Activated CD8-positive, alpha-beta T cell treated with anti-CD3 and anti-CD28 coated beads for 36 hours (primary cell): ENCODE results near the gene CGB3. TPM values are rescaled to one million over a fixed set of nuclear protein-coding genes. Genes with fewer than 3 reads are reported as not detected.

Experiments used
- ATAC-seq: fragments of 200-7000 bp; cut with Tn5 transposase; one replicate; pipeline ENCODE4 v1.10.0; 2021; ENCODE audit warnings: mild to moderate bottlenecking, moderate library complexity
- CTCF ChIA-PET: fragments of 350-600 bp; sonication (Branson Sonifier 250); formaldehyde crosslinking; loops from one replicate; lab custom pipeline; 2021; ENCODE audit warnings: antibody characterized with exemption; lab: Charles Lee
- POLR2A ChIA-PET: fragments of 350-600 bp; sonication (Branson Sonifier 250); formaldehyde crosslinking; loops from one replicate; lab custom pipeline; 2021; ENCODE audit warnings: antibody characterized with exemption; lab: Charles Lee
- DNase-seq: peaks from one replicate; pipeline ENCODE4 v3.0.0-alpha.2; 2020
- H3K27ac Mint-ChIP-seq: one replicate; pipeline ENCODE4 v1.8.0; 2021; ENCODE audit warnings: mild to moderate bottlenecking, mixed read lengths
- H3K27me3 Mint-ChIP-seq: one replicate; pipeline ENCODE4 v1.8.0; 2021; ENCODE audit warnings: mixed read lengths
- H3K36me3 Mint-ChIP-seq: one replicate; pipeline ENCODE4 v1.8.0; 2021; ENCODE audit warnings: low read depth, mixed read lengths
- H3K4me1 Mint-ChIP-seq: one replicate; pipeline ENCODE4 v1.8.0; 2021; ENCODE audit warnings: low read depth, mixed read lengths
- H3K4me3 Mint-ChIP-seq: one replicate; pipeline ENCODE4 v1.8.0; 2021; ENCODE audit warnings: mild to moderate bottlenecking, moderate library complexity, mixed read lengths
- H3K9me3 Mint-ChIP-seq: one replicate; pipeline ENCODE4 v1.8.0; 2021; ENCODE audit warnings: mixed read lengths
- intact Hi-C: fragments of 100-400 bp; cut with micrococcal nuclease; formaldehyde crosslinking; loops from one replicate; pipeline ENCODE4 v1.10.0; 2022
- total RNA-seq, 2 experiments: library from RNA; stranded (reverse); gene quantifications; one replicate each; pipeline ENCODE4 v1.2.3, GENCODE V29; 2021
- TF ChIP-seq, protein P1 (sequence below): fragments of 200-600 bp; IDR thresholded peaks from one replicate; pipeline ENCODE4 v1.8.0; 2022; ENCODE audit warnings: antibody characterized with exemption, mild to moderate bottlenecking

Gene CGB3
- total RNA-seq, 2 experiments from 2014 or later, result not detected

DNA sequence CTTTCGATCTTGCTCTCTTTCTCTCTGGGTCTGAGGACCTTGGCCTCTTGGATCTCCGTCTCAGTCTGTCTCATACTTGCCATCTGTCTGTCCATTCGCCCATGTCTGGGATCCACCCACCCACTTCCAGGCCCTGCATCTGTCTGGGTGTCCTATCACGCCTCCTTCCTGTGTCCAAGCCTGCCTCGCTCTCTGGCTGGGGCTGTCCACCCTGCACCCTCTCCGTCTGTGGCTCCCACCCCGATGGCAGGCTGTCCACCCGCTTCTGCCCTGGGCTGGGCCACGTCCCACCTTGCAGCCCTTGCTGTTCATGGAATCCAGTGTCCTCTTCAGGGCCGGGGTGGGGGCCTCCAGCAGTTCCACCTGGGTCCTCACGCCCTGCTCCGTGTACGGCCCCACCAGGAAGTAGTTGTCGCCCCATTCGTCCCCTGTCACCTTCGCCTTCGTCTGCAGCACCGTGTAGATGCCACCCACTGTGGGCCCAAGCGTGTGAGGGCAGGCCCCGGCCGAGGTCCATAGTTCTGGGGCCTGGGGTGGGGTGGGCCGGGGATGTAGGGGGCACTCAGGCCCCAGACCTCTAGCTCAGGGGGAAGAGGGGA lies 33.0 kb downstream of the CGB3 start:
- Mint-ChIP-seq H3K27ac (peak overlapping the region; percentile 66), H3K36me3 (peaks cover 43% of the 10 kb centered on the region), H3K27me3 (no peaks in the 10 kb centered on the region), H3K4me3 (peak overlapping the region; percentile 20), H3K9me3 (no peaks in the 10 kb centered on the region), H3K4me1 (peaks cover 45% of the 10 kb centered on the region)
- intact Hi-C loops, result no loop called here
- CTCF ChIA-PET, result interaction anchor here (0.6 to 5.7 kb wide), 6 partner anchors 9 to 149 kb away, joined by 3 to 101 read pairs (median 4); a partner anchor contains a TSS
- ATAC-seq, result no peak
- POLR2A ChIA-PET, result interaction anchor here (1.5 kb wide), 1 partner anchor 15 kb away, joined by 8 read pairs; no protein-coding TSS in a partner anchor
- no peak for DNase-seq
- TF ChIP-seq, protein P1, sequence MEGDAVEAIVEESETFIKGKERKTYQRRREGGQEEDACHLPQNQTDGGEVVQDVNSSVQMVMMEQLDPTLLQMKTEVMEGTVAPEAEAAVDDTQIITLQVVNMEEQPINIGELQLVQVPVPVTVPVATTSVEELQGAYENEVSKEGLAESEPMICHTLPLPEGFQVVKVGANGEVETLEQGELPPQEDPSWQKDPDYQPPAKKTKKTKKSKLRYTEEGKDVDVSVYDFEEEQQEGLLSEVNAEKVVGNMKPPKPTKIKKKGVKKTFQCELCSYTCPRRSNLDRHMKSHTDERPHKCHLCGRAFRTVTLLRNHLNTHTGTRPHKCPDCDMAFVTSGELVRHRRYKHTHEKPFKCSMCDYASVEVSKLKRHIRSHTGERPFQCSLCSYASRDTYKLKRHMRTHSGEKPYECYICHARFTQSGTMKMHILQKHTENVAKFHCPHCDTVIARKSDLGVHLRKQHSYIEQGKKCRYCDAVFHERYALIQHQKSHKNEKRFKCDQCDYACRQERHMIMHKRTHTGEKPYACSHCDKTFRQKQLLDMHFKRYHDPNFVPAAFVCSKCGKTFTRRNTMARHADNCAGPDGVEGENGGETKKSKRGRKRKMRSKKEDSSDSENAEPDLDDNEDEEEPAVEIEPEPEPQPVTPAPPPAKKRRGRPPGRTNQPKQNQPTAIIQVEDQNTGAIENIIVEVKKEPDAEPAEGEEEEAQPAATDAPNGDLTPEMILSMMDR, result no peak

DNA sequence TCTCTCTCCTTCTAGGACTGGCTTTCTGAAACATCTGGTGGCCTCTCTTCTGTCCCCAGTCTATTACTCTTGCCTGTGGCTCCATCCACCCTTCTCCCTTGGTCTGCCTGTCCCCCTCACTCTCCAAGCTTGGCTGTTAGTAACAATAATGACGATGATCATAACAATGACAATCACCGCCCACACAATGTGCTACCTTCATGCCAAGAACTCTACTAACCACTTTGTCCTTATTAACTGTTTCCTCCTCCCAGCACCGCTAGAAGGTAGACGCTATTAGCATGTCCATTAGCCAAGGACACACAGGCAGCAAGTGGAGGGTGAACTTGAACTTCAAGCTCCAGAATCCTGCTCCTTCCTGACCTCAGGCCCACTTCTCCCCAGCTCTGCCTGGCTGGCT lies 33.7 kb downstream of the CGB3 start:
- no peaks in the 10 kb centered on the region for H3K27me3 Mint-ChIP-seq
- CTCF ChIA-PET, result interaction anchor here (0.6 to 5.7 kb wide), 3 partner anchors 11 to 92 kb away, joined by 3 to 101 read pairs (median 4); no protein-coding TSS in a partner anchor
- ATAC-seq (no peak), DNase-seq (no peak)
- intact Hi-C loops, result no loop called here
- peak overlapping the region; percentile 1 for H3K27ac Mint-ChIP-seq
- TF ChIP-seq, protein P1, result no peak
- POLR2A ChIA-PET, result no interaction called here
- H3K36me3 Mint-ChIP-seq, result peaks cover 48% of the 10 kb centered on the region
- H3K4me3 Mint-ChIP-seq, result no peak overlapping the region
- H3K9me3 Mint-ChIP-seq, result no peaks in the 10 kb centered on the region
- peaks cover 43% of the 10 kb centered on the region for H3K4me1 Mint-ChIP-seq

DNA sequence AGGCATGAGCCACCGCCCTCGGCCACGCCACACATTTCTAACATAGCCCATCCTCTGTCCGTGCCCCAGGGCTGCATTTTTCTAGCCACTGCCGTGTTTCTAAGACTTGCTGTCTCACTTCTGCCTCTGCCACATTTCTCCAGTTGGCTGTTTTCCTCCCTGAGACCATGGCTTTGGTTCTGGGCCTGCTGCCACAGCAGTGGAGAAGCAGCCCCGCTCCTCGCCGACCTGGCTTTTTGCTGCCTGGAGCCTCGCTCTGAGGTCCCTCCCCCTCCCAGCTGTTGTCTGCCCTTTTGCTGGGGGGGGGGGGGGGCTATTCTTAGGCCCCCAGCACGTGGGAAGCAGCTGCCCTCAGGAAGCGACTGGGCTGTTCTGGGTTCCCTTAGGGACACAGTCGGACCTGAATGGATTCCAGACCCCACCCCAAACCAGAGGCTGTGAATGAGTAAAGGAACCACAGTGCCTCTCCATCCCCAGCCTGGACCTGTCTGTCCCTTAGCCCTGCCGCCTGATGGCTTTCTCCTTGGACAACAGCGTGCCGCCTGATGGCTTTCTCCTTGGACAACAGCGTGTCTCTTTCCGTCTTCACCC lies 34.3 kb downstream of the CGB3 start:
- ATAC-seq (no peak), DNase-seq (no peak)
- ChIA-PET CTCF (interaction anchor here (1.4 to 5.7 kb wide), 2 partner anchors 8 to 10 kb away, joined by 3 to 101 read pairs; no protein-coding TSS in a partner anchor), POLR2A (no interaction called here)
- H3K4me3 Mint-ChIP-seq, result no peak overlapping the region
- no peaks in the 10 kb centered on the region for H3K9me3 Mint-ChIP-seq
- intact Hi-C loops, result no loop called here
- H3K36me3 Mint-ChIP-seq, result peaks cover 44% of the 10 kb centered on the region
- TF ChIP-seq, protein P1, result no peak
- H3K4me1 Mint-ChIP-seq, result peaks cover 38% of the 10 kb centered on the region
- H3K27me3 Mint-ChIP-seq, result no peaks in the 10 kb centered on the region
- H3K27ac Mint-ChIP-seq, result peak overlapping the region; percentile 1

DNA sequence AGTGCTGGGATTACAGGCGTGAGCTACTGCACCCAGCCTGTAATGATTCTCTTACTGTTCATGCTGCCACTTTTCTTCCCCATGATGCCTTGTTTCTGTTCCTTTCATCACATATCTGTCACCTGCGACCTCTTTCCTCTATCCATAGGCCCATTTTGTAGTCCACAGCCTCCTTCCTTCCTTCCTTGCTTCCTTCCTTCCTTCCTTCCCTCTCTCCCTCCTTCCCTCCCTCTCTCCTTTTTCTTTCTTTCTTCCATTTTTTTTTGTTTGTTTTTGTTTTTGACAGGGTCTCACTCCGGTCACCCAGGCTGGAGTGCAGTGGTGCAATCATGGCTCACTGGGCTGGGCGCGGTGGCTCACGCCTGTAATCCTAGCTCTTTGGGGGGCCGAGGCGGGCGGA lies 35.3 kb downstream of the CGB3 start:
- H3K27me3 Mint-ChIP-seq, result no peaks in the 10 kb centered on the region
- intact Hi-C loops, result no loop called here
- H3K36me3 Mint-ChIP-seq, result peaks cover 40% of the 10 kb centered on the region
- no peaks in the 10 kb centered on the region for H3K9me3 Mint-ChIP-seq
- TF ChIP-seq, protein P1, result no peak
- H3K4me3 Mint-ChIP-seq, result no peak overlapping the region
- ChIA-PET CTCF (interaction anchor here (1.4 kb wide), 1 partner anchor 9 kb away, joined by 3 read pairs; no protein-coding TSS in a partner anchor), POLR2A (no interaction called here)
- DNase-seq (no peak), ATAC-seq (no peak)
- peak overlapping the region; percentile 21 for H3K27ac Mint-ChIP-seq
- H3K4me1 Mint-ChIP-seq, result peaks cover 32% of the 10 kb centered on the region

DNA sequence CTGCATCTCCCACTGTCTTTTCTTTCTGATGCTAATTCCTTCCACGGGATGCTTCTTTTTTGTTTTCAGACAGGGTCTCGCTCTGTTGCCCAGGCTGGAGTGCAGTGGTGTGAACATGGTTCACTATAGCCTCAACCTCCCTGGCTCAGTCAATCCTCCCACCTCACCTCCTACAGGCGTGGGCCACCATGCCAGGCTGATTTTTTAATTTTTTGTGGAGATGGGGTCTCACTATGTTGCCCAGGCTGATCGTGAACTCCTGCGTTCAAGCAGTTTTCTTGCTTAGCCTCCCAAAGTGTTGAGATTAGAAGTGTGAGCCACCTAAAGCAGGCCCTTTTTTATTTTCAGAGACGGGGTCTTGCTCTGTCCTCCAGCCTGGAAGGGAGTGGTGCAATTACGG lies 35.8 kb downstream of the CGB3 start:
- H3K27ac Mint-ChIP-seq, result peak overlapping the region; percentile 65
- ATAC-seq (no peak), DNase-seq (no peak)
- peaks cover 40% of the 10 kb centered on the region for H3K36me3 Mint-ChIP-seq
- ChIA-PET POLR2A (no interaction called here), CTCF (interaction anchor here (1.4 to 2.2 kb wide), 2 partner anchors 9 to 18 kb away, joined by 3 to 11 read pairs; no protein-coding TSS in a partner anchor)
- H3K27me3 Mint-ChIP-seq, result no peaks in the 10 kb centered on the region
- H3K4me3 Mint-ChIP-seq, result no peak overlapping the region
- intact Hi-C loops, result no loop called here
- TF ChIP-seq, protein P1, result no peak
- H3K9me3 Mint-ChIP-seq, result no peaks in the 10 kb centered on the region
- peaks cover 30% of the 10 kb centered on the region for H3K4me1 Mint-ChIP-seq
